Panc1 (cell line): ENCODE measurements around the gene PRKAG2. TPM values are rescaled to one million over a fixed set of nuclear protein-coding genes. Genes with fewer than 3 reads are reported as not detected.

Experiments used
- ATAC-seq: fragments of 200-7000 bp; cut with Tn5 transposase; 2 replicates; pipeline ENCODE4 v1.9.1; 2020; ENCODE audit warnings: mild to moderate bottlenecking, moderate library complexity
- BruUV-seq: library from RNA; stranded (reverse); fragments of 400-500 nt; replicated peaks from 2 replicates; lab custom pipeline; 2021; lab: Mats Ljungman, UMichigan
- CTCF ChIA-PET: fragments of 300-600 bp; sonication (Branson Sonifier 250); formaldehyde crosslinking; loops from one replicate; lab custom pipeline; 2022; ENCODE audit warnings: antibody characterized with exemption; lab: Charles Lee
- POLR2A ChIA-PET: fragments of 300-600 bp; sonication (Branson Sonifier 250); formaldehyde crosslinking; loops from one replicate; lab custom pipeline; 2022; ENCODE audit warnings: antibody characterized with exemption; lab: Charles Lee
- DNase-seq: peaks from one replicate; pipeline ENCODE4 v3.0.0-alpha.2; 2010; ENCODE audit warnings: low read depth, low spot score
- H3K27ac ChIP-seq: 2 replicates; pipeline ENCODE4 v1.5.1; 2011; ENCODE audit warnings: mild to moderate bottlenecking, low read length, inconsistent platforms
- H3K27me3 ChIP-seq: fragments of 200-500 bp; sonication (Bioruptor generic); 2 replicates; pipeline ENCODE4 v1.6.0; 2014; ENCODE audit warnings: low read length, inconsistent platforms; ENCODE audit not compliant: control insufficient read depth, insufficient read depth
- H3K36me3 ChIP-seq: fragments of 200-500 bp; sonication (Bioruptor generic); 2 replicates; pipeline ENCODE4 v1.5.1; 2014; ENCODE audit warnings: inconsistent platforms, mild to moderate bottlenecking, low read length, moderate library complexity; ENCODE audit not compliant: control insufficient read depth, insufficient read depth
- H3K4me1 ChIP-seq: 2 replicates; pipeline ENCODE4 v1.5.1; 2011; ENCODE audit warnings: inconsistent platforms, mild to moderate bottlenecking, low read length, moderate library complexity; ENCODE audit not compliant: control insufficient read depth, insufficient read depth
- H3K4me3 ChIP-seq, 2 experiments: 2 replicates each; pipeline ENCODE4 v1.5.1; 2011 to 2012; ENCODE audit warnings: low read depth in 2 of 2, low read length in 2 of 2, mild to moderate bottlenecking in 2 of 2, inconsistent platforms in 1 of 2, moderate library complexity in 1 of 2
- H3K9me3 ChIP-seq: fragments of 200-500 bp; sonication (Bioruptor generic); 2 replicates; pipeline ENCODE4 v1.5.1; 2014; ENCODE audit warnings: low read depth, mild to moderate bottlenecking, inconsistent platforms, low read length, moderate library complexity; ENCODE audit not compliant: control insufficient read depth, insufficient read depth
- CTCF ChIP-seq: fragments of 450-650 bp; IDR thresholded peaks from 2 replicates; pipeline ENCODE4 v1.5.1; 2017; ENCODE audit warnings: mild to moderate bottlenecking
- POLR2AphosphoS5 ChIP-seq: IDR thresholded peaks from 2 replicates; pipeline ENCODE4 v1.6.1; 2012; ENCODE audit warnings: mild to moderate bottlenecking, low read depth, low read length, moderate library complexity
- REST ChIP-seq, 2 experiments: IDR thresholded peaks; 2 replicates each; pipeline ENCODE4 v1.6.1; 2011 to 2012; ENCODE audit warnings: low read depth in 2 of 2, control low read depth in 1 of 2, low read length in 1 of 2, mild to moderate bottlenecking in 1 of 2, moderate library complexity in 1 of 2; ENCODE audit not compliant: insufficient read depth in 1 of 2
- SIN3A ChIP-seq: IDR thresholded peaks from 2 replicates; pipeline ENCODE4 v1.6.1; 2012; ENCODE audit warnings: low read depth, mild to moderate bottlenecking, low read length, moderate library complexity, borderline replicate concordance; ENCODE audit not compliant: insufficient read depth
- TCF7L2 ChIP-seq: IDR thresholded peaks from 2 replicates; pipeline ENCODE4 v1.6.1; 2011; ENCODE audit warnings: mild to moderate bottlenecking, low read depth, low read length, inconsistent platforms
- in situ Hi-C: cut with HindIII; loops from 2 replicates; pipeline ENCODE4 v1.10.0; 2016; ENCODE audit warnings: low sequenced_read_pairs, low pct_unique_long_range_greater_than_20kb
- intact Hi-C: fragments of 100-400 bp; cut with micrococcal nuclease; formaldehyde crosslinking; loops from one replicate; pipeline ENCODE4 v1.10.0; 2022; ENCODE audit not compliant: unreplicated experiment
- total RNA-seq: library from RNA; stranded (reverse); gene quantifications from one replicate; pipeline ENCODE4 v1.2.1, GENCODE V29; 2021; ENCODE audit not compliant: unreplicated experiment

PRKAG2 gene
- total RNA-seq, 1 experiment from 2014 or later = 71.6 TPM

GRCh38 chr7:151595702-151596350, 281.1 kb downstream of the PRKAG2 start:
- CTCF ChIA-PET = interaction anchor here (0.6 kb wide), 1 partner anchor 242 kb away, joined by 6 read pairs; no protein-coding TSS in a partner anchor
- no peaks in the 10 kb centered on the region for H3K27me3 ChIP-seq
- H3K4me1 ChIP-seq = peaks cover 42% of the 10 kb centered on the region
- no TSS peak for BruUV-seq
- H3K27ac ChIP-seq = peak overlapping the region; percentile 99
- no peak for DNase-seq
- TF ChIP-seq POLR2AphosphoS5 (no peak), TCF7L2 (no peak), REST (IDR thresholded peaks at IDR 0.05; ENCODE audit: insufficient read depth in 1 of 2, low read depth in 2 of 2, low read length in 1 of 2) (no peak), SIN3A (no peak), CTCF (no peak)
- no peak for ATAC-seq
- no peaks in the 10 kb centered on the region for H3K9me3 ChIP-seq
- intact Hi-C loops = no loop called here
- in situ Hi-C loops = no loop called here
- POLR2A ChIA-PET = interaction anchor here (0.6 kb wide), 1 partner anchor 21 kb away, joined by 3 read pairs; no protein-coding TSS in a partner anchor
- no peak overlapping the region for H3K4me3 ChIP-seq
- H3K36me3 ChIP-seq = peaks cover 5% of the 10 kb centered on the region

GRCh38 chr7:151592868-151593486, 283.9 kb downstream of the PRKAG2 start:
- POLR2A ChIA-PET = interaction anchor here (0.6 kb wide), 1 partner anchor 49 kb away, joined by 3 read pairs; no protein-coding TSS in a partner anchor
- no TSS peak for BruUV-seq
- no peaks in the 10 kb centered on the region for H3K27me3 ChIP-seq
- no peaks in the 10 kb centered on the region for H3K9me3 ChIP-seq
- peaks cover 5% of the 10 kb centered on the region for H3K36me3 ChIP-seq
- CTCF ChIA-PET = interaction anchor here (0.6 kb wide), 1 partner anchor 428 kb away, joined by 8 read pairs; no protein-coding TSS in a partner anchor
- H3K27ac ChIP-seq = no peak overlapping the region
- DNase-seq (peak; percentile 65), ATAC-seq (peak; percentile 56; the same call in 1 of the 2 replicates)
- intact Hi-C loops = no loop called here
- peaks cover 16% of the 10 kb centered on the region for H3K4me1 ChIP-seq
- in situ Hi-C loops = no loop called here
- no peak overlapping the region for H3K4me3 ChIP-seq
- TF ChIP-seq CTCF (no peak), SIN3A (no peak), POLR2AphosphoS5 (no peak), TCF7L2 (no peak), REST (IDR thresholded peaks at IDR 0.05; ENCODE audit: insufficient read depth in 1 of 2, low read depth in 2 of 2, low read length in 1 of 2) (no peak)
